Skeletal muscle tissue (tissue), 4 donors: ENCODE measurements around the gene OR8D4. TPM values are rescaled to one million over a fixed set of nuclear protein-coding genes. Genes with fewer than 3 reads are reported as not detected.
"Not testable (repeated sequence)": the region's sequence is repeated elsewhere in the genome, so short reads cannot be mapped to it uniquely, and the experiment has no call there.

ENCODE experiments used
- H3K27ac ChIP-seq: one replicate; pipeline ENCODE4 v1.7.0; 2013; ENCODE audit warnings: mild to moderate bottlenecking, low read depth, low read length, inconsistent platforms
- H3K27me3 ChIP-seq, 3 donors: one replicate each; pipeline ENCODE4 v1.7.0; 2013; ENCODE audit warnings: low read length in 3 of 3; ENCODE audit not compliant: control insufficient read depth in 3 of 3, insufficient read depth in 3 of 3
- H3K36me3 ChIP-seq, 3 donors: one replicate each; pipeline ENCODE4 v1.7.0; 2013; ENCODE audit warnings: low read length in 3 of 3; ENCODE audit not compliant: control insufficient read depth in 3 of 3, insufficient read depth in 3 of 3
- H3K4me1 ChIP-seq, 3 donors: one replicate each; pipeline ENCODE4 v1.7.0; 2013; ENCODE audit warnings: low read length in 3 of 3, mild to moderate bottlenecking in 3 of 3; ENCODE audit not compliant: control insufficient read depth in 3 of 3, insufficient read depth in 3 of 3
- H3K4me3 ChIP-seq, 3 donors: one replicate each; pipeline ENCODE4 v1.7.0; 2013; ENCODE audit warnings: low read length in 3 of 3
- H3K9ac ChIP-seq, 3 donors: one replicate each; pipeline ENCODE4 v1.7.0; 2013; ENCODE audit warnings: low read length in 3 of 3, mild to moderate bottlenecking in 3 of 3, moderate library complexity in 2 of 3, low read depth in 1 of 3
- H3K9me3 ChIP-seq, 3 donors: one replicate each; pipeline ENCODE4 v1.7.0; 2013; ENCODE audit warnings: low read length in 3 of 3; ENCODE audit not compliant: control insufficient read depth in 3 of 3
- total RNA-seq: library from RNA; depleted of rRNA; stranded (reverse); fragments of >200 nt; gene quantifications from one replicate; pipeline ENCODE4 v1.2.3, GENCODE V29; 2014
- donor health status: Osteomylitis.

OR8D4 gene
- total RNA-seq, result under 0.01 TPM

DNA sequence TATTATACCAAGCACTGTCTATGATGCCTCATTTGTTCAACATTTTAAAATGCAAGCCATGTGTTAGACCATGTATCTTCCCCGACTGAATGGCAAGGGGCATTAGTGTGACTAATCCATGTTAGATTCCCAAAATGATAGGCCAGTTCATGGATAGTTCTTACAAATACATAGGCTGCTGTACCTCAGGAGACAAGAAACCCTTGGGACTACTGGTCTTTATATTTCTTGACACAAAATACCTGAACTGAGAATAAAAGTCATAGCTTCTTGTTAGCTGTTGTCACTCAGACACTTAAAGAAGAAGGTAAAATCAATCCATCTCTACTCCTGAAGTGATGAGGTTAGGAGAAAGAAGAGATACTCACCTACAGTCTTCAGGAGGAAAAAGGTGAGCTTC lies at the start of gene OR8D4:
OR8D4 (plus strand) TSS at position 301 of the 400 bp plus-strand sequence. CDS start 4,265 bp downstream, outside the sequence.
- Histone ChIP-seq H3K9ac (no peak within 1 kb of the TSS), H3K27me3 (no peaks in the 10 kb centered on the region), H3K27ac (no peak within 1 kb of the TSS), H3K36me3 (no peaks in the 10 kb centered on the region), H3K4me3 (no peak within 1 kb of the TSS), H3K9me3 (no peaks in the 10 kb centered on the region), H3K4me1 (no peaks in the 10 kb centered on the region)

DNA sequence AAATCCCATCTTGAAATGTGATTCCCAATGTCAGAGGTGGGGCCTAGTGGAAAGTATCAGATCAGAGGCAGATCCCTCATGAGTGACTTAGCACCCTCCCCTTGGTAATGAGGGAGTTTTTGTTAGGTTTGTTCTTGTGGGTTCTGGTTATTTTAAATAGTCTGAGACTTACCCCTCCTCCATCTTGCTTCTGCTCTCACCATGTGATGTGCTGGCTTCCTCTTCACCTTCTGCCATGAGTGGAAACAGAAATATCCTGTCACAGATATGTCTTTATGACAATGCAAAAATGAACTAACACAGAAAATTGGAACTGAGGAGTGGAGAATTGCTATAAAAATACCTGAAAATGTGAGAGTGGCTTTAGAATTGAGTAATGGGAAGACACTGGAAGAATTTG lies 49.6 kb upstream of the OR8D4 start:
- Histone ChIP-seq H3K9me3 (no peaks in the 10 kb centered on the region), H3K27me3 (peaks cover 0 to 2% (median 0%) of the 10 kb centered on the region in 3 donors), H3K27ac (no peak overlapping the region), H3K9ac (no peak overlapping the region), H3K36me3 (no peaks in the 10 kb centered on the region), H3K4me3 (no peak overlapping the region), H3K4me1 (no peaks in the 10 kb centered on the region)

DNA sequence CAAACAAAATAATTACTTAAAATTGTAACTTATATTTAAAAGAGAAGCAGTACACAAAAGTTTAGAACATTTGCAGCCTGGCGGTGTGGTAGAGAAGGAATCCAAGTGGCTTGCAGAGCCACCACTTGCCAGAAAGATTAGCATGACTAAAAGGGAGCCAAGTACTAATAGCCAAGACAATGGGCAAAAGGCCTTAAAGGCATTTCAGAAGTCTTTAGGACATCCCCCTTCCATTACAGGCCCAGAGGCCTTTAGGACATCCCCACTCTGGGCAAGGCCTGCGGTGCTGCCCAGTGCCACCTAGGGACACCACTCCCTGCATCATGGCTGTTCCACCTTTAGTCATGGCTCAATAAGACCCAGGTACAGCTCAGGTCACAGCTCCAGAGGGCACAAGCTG lies 48.9 kb upstream of the OR8D4 start:
- H3K9ac ChIP-seq, result no peak overlapping the region
- no peak overlapping the region for H3K4me3 ChIP-seq
- H3K36me3 ChIP-seq, result no peaks in the 10 kb centered on the region
- peaks cover 0 to 2% (median 0%) of the 10 kb centered on the region in 3 donors for H3K27me3 ChIP-seq
- no peak overlapping the region for H3K27ac ChIP-seq
- H3K4me1 ChIP-seq, result no peaks in the 10 kb centered on the region
- H3K9me3 ChIP-seq, result no peaks in the 10 kb centered on the region

DNA sequence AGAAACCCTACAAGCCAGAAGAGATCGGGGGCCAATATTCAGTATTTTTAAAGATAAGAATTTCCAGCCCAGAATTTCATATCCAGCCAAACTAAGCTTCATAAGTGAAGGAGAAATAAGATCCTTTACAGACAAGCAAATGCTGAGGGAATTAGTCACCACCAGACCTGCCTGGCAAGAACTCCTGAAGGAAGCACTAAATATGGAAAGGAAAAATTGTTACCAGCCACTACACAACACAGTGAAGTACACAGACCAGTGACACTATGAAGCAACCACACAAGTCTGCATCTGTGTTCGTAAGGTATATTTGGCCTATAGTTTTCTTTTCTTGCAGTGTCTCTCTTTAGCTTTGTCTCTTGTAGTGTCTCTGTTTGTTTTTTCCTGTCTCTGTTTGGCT lies 45.5 kb upstream of the OR8D4 start:
- H3K27me3 ChIP-seq, result peaks cover 0 to under 1% (median 0%) of the 10 kb centered on the region in 3 donors
- H3K27ac ChIP-seq, result no peak overlapping the region
- no peaks in the 10 kb centered on the region for H3K9me3 ChIP-seq
- no peaks in the 10 kb centered on the region for H3K4me1 ChIP-seq
- no peak overlapping the region for H3K4me3 ChIP-seq
- no peaks in the 10 kb centered on the region for H3K36me3 ChIP-seq
- no peak overlapping the region for H3K9ac ChIP-seq

DNA sequence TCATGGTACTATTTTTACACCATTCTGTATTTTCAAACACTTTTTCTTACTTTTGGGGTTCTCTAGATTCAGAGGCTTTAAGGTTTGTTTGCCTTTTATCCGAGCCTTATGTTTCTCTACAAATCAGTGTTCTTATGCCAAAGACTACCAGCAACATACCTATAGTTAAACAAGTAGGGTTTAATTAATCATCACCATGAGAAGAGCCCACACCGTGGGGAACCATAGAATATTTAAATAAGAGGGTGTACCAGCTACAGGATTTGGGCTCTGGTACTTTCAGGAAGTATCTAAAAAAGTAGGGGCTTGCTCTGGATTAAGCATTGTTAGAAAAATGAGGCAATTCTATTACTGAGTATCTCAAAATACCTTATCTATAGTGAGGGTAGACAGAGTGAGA lies 42.2 kb upstream of the OR8D4 start:
- no peaks in the 10 kb centered on the region for H3K9me3 ChIP-seq
- no peak overlapping the region for H3K27ac ChIP-seq
- no peaks in the 10 kb centered on the region for H3K36me3 ChIP-seq
- H3K4me3 ChIP-seq, result no peak overlapping the region
- no peaks in the 10 kb centered on the region for H3K27me3 ChIP-seq
- no peak overlapping the region for H3K9ac ChIP-seq
- no peaks in the 10 kb centered on the region for H3K4me1 ChIP-seq

DNA sequence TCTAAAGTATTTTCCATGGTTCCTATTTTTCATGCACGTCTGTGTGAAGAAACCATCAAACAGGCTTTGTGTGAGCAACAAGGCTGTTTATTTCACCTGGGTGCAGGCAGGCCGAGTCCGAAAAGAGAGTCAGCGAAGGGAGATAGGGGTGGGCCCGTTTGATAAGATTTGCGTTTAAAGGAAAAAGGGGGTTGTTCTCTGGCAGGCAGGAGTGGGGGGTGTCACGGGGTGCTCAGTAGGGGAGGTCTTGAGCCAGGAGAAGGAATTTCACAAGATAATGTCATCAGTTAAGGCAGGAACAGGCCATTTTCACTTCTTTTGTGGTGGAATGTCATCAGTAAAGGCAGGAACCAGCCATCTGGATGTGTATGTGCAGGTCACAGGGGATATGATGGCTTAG lies 36.7 kb upstream of the OR8D4 start:
- not testable (repeated sequence) for H3K9ac ChIP-seq, H3K4me1 ChIP-seq, H3K36me3 ChIP-seq, H3K4me3 ChIP-seq, H3K27me3 ChIP-seq, H3K9me3 ChIP-seq, H3K27ac ChIP-seq

DNA sequence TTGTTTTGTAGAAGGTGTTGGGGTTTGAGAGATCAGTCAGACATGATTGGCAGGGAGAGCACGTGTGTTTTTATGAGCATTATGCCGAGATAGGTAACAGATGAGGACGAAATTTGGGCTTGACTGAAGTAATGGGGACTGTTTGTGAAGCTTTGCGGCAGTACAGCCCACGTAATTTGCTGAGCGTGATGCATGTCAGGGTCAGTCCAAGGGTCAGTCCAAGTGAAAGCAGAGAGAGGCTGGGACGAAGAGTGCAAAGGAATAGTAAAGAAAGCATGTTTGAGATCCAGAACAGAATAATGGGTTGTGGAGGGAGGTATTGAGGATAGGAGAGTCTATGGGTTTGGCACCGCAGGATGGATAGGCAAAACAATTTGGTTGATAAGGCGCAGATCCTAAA lies 34.2 kb upstream of the OR8D4 start:
- H3K36me3 ChIP-seq, H3K4me1 ChIP-seq, H3K9me3 ChIP-seq, H3K9ac ChIP-seq, H3K27ac ChIP-seq, H3K4me3 ChIP-seq, H3K27me3 ChIP-seq: not testable (repeated sequence)

DNA sequence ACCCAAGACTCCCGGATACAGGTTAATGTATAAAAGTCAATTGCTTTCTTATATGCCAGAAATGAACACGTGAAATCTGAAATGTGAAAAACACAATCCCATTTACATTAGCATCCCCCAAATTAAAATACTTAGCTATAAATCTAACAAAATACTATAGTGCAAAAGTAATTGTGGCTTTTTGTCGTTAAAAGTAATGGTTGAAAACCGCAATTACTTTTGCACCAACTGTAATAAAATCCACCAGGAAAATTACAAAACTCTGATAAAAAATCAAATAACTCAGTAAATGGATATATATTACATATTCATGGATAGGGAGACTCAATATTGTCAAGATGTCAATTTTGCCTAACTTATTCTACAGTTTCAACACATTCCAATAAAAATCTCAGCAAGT lies 21.1 kb upstream of the OR8D4 start:
- Histone ChIP-seq H3K36me3 (no peaks in the 10 kb centered on the region), H3K9me3 (no peaks in the 10 kb centered on the region), H3K9ac (no peak overlapping the region), H3K27ac (no peak overlapping the region), H3K4me3 (no peak overlapping the region), H3K4me1 (no peaks in the 10 kb centered on the region), H3K27me3 (no peaks in the 10 kb centered on the region)

DNA sequence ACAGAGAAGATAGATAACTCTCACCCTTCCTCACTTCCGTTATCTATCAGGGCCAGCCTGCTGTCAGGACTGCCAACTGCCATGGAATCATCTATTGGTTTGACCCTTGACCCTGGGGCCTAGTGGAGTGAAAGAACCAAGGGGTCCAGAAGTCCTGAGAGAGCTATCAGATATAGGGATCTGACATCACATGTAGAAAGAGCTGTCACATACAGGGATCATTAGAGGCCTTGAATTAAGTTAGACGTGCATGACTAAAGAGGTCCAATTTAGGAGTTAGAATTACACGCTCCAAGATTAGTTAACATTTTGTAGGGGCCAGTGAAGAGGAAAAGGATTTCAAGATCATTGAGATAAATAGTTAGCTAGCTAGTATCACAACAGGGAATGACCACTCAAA lies 16.4 kb upstream of the OR8D4 start, which contains the start of gene TMEM225:
TMEM225 (minus strand) TSS at position 101 of the 400 bp plus-strand sequence. CDS start 245 bp downstream, outside the sequence.
- Histone ChIP-seq H3K27me3 (no peaks in the 10 kb centered on the region), H3K9me3 (no peaks in the 10 kb centered on the region), H3K36me3 (no peaks in the 10 kb centered on the region), H3K9ac (no peak within 1 kb of the TSS), H3K4me3 (no peak within 1 kb of the TSS), H3K4me1 (no peaks in the 10 kb centered on the region), H3K27ac (no peak within 1 kb of the TSS)

DNA sequence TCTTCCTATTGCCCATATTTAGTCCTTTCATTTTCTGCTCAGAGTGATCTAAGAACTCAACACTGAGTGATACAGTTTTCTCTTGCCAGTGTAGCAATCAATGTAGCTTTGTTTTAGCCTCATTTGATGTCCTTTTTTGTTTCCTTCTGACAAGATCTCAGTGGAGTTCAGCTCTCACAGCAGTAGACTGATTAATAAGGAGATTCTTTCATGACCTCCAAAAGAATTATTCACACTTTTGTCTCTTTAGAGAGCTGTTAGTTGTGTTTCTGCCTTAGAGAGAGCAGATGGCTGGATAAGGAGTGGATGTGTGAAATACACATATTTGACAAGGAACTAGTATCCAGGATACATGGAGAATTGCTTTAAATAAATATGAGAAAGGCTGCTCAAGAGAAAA lies 9.9 kb upstream of the OR8D4 start:
- H3K9me3 ChIP-seq, result no peaks in the 10 kb centered on the region
- H3K4me1 ChIP-seq, result no peaks in the 10 kb centered on the region
- no peaks in the 10 kb centered on the region for H3K27me3 ChIP-seq
- no peaks in the 10 kb centered on the region for H3K36me3 ChIP-seq
- H3K9ac ChIP-seq, result no peak overlapping the region
- H3K27ac ChIP-seq, result no peak overlapping the region
- H3K4me3 ChIP-seq, result no peak overlapping the region

DNA sequence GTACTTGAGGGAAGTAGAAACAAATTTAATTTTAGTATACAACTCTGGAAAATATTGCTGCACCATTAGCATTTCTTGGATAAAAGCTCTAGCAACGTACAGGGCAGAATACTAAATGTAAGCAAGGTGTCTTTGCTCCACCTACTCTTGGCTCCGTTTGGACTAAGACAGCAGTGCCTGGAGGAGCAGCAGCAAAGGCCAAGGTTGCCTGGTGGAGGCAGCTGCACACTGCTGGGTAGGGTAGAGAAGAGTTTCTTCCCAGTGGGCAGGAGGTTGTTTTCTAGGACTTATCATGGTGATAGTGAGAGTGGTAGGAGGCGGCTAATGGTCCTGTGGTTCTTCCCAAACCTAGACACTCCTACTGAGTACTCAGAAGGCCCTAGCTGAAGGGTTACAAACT lies 2.2 kb upstream of the OR8D4 start:
- H3K4me1 ChIP-seq, result no peaks in the 10 kb centered on the region
- H3K9me3 ChIP-seq, result no peaks in the 10 kb centered on the region
- no peak overlapping the region for H3K4me3 ChIP-seq
- no peak overlapping the region for H3K27ac ChIP-seq
- H3K9ac ChIP-seq, result no peak overlapping the region
- H3K27me3 ChIP-seq, result no peaks in the 10 kb centered on the region
- no peaks in the 10 kb centered on the region for H3K36me3 ChIP-seq
